Measurements from ENCODE around the gene NCBP2L. TPM values are rescaled to one million over a fixed set of nuclear protein-coding genes. Genes with fewer than 3 reads are reported as not detected.

The NCBP2L gene
- not detected in 2 replicates for total RNA-seq (2014; rRNA removed; shearing (Covaris generic))

- no peak for DNase-seq (ENCODE audit: low spot score)
Measured at GRCh38 chrX:107777536-107777832, at the start of gene NCBP2L. TSS of gene NCBP2L (plus strand) at chrX:107777733. CDS start at chrX:107794221, 16,488 bp downstream.

- no peak for DNase-seq (ENCODE audit: low spot score)
Measured at GRCh38 chrX:107728371-107729099, 49.0 kb upstream of the NCBP2L start.

GRCh38 chrX:107729558-107730297 is 47.8 kb upstream of the NCBP2L start:
- DNase-seq (ENCODE audit: low spot score) = no peak

- no peak for DNase-seq (ENCODE audit: low spot score)
Measured at GRCh38 chrX:107730298-107730655, 47.3 kb upstream of the NCBP2L start.

GRCh38 chrX:107730991-107731766 is 46.4 kb upstream of the NCBP2L start:
- DNase-seq (ENCODE audit: low spot score) = no peak

GRCh38 chrX:107731831-107732502 is 45.6 kb upstream of the NCBP2L start:
- DNase-seq (ENCODE audit: low spot score) = peak; percentile 93

- DNase-seq (ENCODE audit: low spot score) = no peak
Measured at GRCh38 chrX:107733686-107734085, 43.8 kb upstream of the NCBP2L start.

GRCh38 chrX:107734646-107735045 is 42.9 kb upstream of the NCBP2L start:
- no peak for DNase-seq (ENCODE audit: low spot score)

GRCh38 chrX:107736781-107737531 is 40.6 kb upstream of the NCBP2L start:
- peak; percentile 26 for DNase-seq (ENCODE audit: low spot score)

- no peak for DNase-seq (ENCODE audit: low spot score)
Measured at GRCh38 chrX:107738272-107738671, 39.3 kb upstream of the NCBP2L start.

GRCh38 chrX:107738768-107739167 is 38.8 kb upstream of the NCBP2L start:
- DNase-seq (ENCODE audit: low spot score) = no peak

- no peak for DNase-seq (ENCODE audit: low spot score)
Measured at GRCh38 chrX:107739541-107739940, 38.0 kb upstream of the NCBP2L start.

GRCh38 chrX:107741404-107741790 is 36.1 kb upstream of the NCBP2L start:
- DNase-seq (ENCODE audit: low spot score) = no peak

GRCh38 chrX:107742700-107743191 is 34.8 kb upstream of the NCBP2L start:
- no peak for DNase-seq (ENCODE audit: low spot score)

GRCh38 chrX:107743995-107744394 is 33.5 kb upstream of the NCBP2L start:
- DNase-seq (ENCODE audit: low spot score) = no peak

GRCh38 chrX:107744868-107745267 is 32.7 kb upstream of the NCBP2L start:
- DNase-seq (ENCODE audit: low spot score) = no peak

GRCh38 chrX:107747596-107748161 is 29.9 kb upstream of the NCBP2L start:
- peak; percentile 41 for DNase-seq (ENCODE audit: low spot score)

- no peak for DNase-seq (ENCODE audit: low spot score)
Measured at GRCh38 chrX:107748506-107748905, 29.0 kb upstream of the NCBP2L start.

- DNase-seq (ENCODE audit: low spot score) = no peak
Measured at GRCh38 chrX:107750263-107750662, 27.3 kb upstream of the NCBP2L start.

- no peak for DNase-seq (ENCODE audit: low spot score)
Measured at GRCh38 chrX:107750861-107751445, 26.6 kb upstream of the NCBP2L start.

All from HT-29 (cell line).